Astrocyte of the hippocampus (primary cell): ENCODE measurements around the gene RNF213.

Experiments used
- DNase-seq: peaks from one replicate; pipeline ENCODE4 v3.0.0; 2011; ENCODE audit warnings: low read depth, low spot score

RNF213 gene

GRCh38 chr17:80414803-80415625 is 154.4 kb downstream of the RNF213 start, which contains the start of gene ENDOV:
Gene ENDOV, plus strand, starts transcription at chr17:80415167. Its CDS starts 28 bp downstream, at chr17:80415195.
- DNase-seq = peak; percentile 97

DNA sequence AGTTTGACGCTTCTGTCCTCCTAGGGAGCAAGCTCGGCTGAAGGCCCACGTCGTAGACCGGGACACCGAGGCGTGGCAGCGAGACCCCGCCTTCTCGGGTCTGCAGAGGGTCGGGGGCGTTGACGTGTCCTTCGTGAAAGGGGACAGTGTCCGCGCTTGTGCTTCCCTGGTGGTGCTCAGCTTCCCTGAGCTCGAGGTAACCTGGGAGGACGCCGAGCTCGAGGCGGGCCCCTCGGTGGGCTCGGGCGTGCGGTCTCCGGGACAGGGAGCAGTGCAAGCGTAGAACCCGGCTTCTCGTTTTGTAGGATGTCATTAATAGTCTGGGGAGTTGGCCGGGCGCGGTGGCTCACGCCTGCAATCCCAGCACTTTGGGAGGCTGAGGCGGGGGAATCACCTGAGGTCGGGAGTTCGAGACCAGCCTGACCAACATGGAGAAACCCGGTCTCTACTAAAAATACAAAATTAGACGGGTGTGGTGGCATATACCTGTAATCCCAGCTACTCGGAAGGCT is 155.0 kb downstream of the RNF213 start:
- DNase-seq = no peak

DNA sequence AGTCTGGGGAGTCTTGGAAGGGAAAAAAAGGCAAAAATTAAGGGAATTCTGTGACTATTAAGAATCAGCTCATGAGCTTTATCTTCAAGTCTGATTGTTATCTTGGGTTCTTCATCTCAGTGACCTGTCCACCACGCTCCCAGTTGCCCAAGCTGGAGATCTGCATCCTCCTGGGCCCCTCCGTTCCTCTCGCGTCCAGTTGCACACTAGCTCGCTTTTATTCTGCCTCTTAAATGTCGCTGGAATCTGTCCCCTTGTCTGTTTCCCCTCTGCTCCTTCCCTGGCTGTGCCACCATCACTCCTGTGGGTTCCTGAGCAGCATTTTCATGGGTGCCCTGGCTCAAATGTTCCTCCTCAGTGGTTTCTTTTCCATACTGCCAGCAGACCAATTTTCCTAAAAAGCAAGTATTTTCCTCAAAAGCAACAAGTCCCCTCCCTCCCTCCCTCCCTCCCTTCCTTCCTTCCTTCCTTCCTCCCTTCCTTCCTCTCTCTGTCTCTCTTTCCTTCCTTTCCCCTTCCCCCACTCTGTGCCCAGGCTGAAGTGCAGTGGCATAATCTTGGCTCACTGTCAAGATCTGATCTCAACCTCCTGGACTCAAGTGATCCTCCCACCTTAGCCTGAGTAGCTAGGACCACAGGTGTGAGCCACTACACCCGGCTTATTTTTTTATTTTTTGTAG is 155.7 kb downstream of the RNF213 start:
- no peak for DNase-seq

DNA sequence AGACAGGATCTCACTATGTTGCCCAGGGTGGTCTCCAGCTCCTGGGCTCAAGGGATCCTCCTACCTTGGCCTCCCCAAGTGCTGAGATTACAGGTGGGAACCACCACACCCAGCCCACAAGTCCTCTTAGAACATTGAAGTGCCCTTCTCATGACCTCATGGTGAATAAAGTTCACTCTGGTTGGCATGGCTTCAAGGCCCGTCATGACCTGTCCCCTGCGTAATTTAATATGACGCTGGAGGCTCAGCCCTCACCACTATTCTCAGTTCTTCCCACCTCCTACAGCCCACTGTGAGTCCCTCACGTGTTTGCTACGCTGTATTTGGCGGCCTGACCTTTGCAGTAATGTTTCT is 156.3 kb downstream of the RNF213 start:
- no peak for DNase-seq

GRCh38 chr17:80418589-80418988 is 157.9 kb downstream of the RNF213 start:
- no peak for DNase-seq

DNA sequence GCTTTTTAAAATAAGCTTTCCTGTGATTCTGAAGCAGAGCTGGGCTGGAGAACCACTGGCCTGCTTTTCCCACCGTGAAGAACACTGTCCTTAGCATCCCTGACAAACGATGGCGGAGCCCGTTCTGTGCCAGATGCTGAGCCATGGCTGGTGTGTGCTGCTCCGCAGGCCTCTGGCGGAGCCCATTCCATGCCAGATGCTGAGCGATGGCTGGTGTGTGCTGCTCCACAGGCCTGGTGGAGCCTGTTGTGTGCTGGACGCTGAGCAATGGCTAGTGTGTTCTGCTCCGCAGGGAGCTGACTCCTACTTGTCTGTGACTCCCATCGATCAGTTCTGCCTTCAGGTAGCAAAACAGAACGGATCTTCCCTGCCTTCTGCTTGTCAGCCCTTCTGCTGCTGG is 158.6 kb downstream of the RNF213 start:
- no peak for DNase-seq

DNA sequence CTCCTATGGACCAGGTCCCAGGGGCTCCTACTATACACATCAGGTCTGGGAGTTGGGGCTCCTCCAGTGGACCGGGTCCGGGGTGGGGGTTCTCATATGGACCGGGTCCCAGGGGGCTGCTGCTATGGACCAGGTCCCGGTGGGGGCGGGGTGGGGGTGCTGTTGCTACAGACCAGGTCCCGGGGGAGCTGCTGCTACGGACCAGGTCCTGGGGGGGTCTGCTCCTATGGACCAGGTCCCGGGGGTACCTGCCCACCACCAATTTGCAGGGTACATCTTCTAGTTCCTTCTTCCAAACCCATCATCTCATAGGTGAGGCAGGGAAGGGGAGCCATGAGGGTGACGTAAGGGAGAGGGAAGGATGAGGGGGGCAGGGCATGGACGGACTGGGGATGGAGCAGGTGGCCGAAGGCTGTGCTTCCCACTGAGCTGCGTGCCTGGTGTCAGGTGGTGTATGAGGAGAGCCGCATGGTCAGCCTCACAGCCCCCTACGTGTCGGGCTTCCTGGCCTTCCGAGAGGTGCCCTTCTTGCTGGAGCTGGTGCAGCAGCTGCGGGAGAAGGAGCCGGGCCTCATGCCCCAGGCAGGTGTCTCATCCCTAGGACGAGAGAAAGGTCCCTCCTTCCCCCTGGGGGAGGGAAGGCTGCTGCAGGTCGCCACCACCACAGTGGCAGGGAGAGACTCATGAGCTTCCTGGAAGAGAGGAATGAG is 160.9 kb downstream of the RNF213 start:
- DNase-seq = no peak

DNA sequence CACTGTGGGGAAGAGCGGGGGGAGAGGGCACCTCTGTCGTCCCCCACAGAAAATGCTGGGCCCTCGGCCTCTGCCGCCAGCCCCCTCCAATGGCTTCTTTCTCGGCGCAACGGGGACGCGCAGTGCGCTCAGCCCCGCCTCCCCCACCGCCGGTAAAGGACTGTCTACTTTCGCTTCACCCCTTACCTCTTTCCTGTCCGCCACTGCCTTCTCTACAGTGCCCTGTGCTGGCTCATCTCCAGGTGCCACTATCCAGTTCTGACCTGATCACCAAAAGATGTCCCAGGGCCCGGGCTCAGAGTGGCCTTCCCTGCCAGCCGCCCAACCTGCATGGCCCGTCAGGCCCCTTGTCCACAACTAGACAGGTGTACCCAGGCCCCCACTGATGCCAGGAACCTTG is 161.6 kb downstream of the RNF213 start:
- no peak for DNase-seq

- no peak for DNase-seq
Observed at GRCh38 chr17:80422981-80423380, 162.3 kb downstream of the RNF213 start.

- DNase-seq = no peak
Observed at GRCh38 chr17:80423536-80424225, 163.0 kb downstream of the RNF213 start.

- DNase-seq = no peak
Observed at GRCh38 chr17:80424261-80424660, 163.6 kb downstream of the RNF213 start.

GRCh38 chr17:80424878-80425765 is 164.5 kb downstream of the RNF213 start:
- no peak for DNase-seq

GRCh38 chr17:80425835-80426426 is 165.3 kb downstream of the RNF213 start:
- no peak for DNase-seq

DNA sequence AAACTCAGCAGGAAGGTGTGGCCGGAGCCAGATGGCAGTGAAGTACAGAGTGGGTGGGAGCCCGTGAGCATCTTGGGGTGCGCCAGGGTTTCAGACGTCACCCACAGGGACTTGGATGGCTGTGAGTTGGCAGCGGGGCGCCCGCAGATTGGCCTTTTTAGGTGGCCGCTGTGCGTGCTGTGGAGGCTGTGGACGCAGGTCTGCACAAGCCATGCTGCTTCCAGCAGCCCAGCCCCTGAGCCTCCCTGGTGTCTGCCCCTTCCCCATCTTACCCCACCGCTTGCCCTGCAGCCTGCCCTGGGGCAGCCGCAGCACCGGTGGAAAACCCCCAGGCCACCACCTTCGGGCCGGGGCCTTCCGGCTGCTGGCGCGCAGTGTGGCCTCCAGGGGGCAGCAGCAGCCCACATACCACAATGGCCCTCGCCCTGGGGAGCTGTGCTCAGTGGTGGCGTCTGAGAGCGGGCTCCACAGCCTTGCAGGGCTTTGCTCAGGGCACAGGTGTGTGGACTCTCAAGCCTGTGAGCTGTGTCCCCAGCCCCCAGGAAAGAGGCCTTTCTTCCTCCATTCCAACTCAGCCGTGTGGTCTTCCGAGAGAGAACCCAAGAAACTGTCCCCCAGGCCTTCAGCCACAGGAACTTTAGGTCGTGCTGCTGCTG is 166.1 kb downstream of the RNF213 start:
- peak; percentile 85 for DNase-seq

DNA sequence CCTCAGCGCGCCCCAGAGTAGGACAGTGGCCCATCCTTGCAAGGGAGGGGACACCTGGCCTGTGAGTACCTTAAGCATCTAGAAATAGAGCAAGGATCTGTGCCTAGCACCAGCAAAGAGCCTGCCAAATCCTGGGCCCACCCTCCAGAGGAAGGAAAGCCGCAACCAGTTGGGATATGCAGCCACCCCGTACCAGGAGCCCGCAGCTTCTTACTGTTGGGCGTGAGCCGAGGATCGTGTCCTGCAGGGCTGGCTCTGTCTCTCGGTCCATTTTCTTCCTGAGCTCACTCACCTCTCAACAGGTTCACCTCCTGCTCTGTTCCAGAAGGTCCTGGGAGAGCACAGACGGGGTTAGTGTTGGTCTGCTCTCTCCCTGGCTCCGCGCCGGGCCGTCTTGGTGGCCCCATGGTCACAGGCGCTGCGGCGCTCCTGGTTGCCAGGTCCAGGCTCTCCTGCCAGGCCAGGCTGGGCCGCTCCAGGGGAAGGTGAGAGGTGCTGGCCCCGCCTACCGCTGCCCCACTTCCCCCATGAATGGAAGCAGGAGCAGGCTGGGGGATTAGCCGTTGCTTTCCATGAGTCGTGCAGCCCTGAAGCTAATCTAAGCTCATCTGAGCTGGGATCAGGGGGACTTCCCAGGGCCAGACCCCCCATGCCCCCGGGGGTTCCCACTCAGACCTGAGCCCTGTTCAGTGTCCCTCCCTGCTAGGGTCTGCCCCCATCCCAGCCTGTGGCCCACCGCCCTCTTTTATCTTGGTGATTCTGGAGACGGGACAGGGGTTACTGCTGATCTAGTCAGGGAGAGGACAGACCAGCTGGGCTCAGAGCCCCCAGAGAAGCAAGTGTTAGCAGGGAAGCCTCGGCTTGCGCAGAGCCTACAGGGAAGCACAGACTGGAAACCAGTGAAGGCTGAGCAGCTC is 167.0 kb downstream of the RNF213 start:
- no peak for DNase-seq

DNA sequence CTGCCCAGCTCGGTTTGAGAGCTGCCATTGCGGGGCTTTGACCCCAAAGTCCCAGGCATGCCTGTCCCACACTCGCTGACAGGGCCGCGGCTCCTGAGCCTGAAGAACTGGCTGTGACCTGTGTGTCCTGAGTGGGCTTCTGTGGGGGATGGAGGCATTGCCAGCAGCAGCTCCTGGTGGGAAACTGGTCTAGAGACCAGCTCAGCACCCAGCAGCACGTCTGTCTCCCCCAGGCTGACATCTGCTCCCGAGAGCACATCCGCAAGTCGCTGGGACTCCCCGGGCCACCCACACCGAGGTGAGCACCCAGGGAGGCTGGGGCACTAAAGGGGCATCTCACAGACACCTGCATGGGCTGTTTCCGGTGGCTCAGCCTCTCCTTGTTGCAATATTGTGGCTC is 167.7 kb downstream of the RNF213 start:
- DNase-seq = no peak

- DNase-seq = no peak
Observed at GRCh38 chr17:80428796-80429195, 168.1 kb downstream of the RNF213 start.

- no peak for DNase-seq
Observed at GRCh38 chr17:80429356-80430275, 169.0 kb downstream of the RNF213 start.
